AML-193 (cell line): ENCODE measurements around the gene MESP2.
"Not testable (repeated sequence)": the region's sequence is repeated elsewhere in the genome, so short reads cannot be mapped to it uniquely, and the experiment has no call there.

Experiments
- DNase-seq, 2 experiments: peaks; one replicate each; lab custom pipeline; 2025; lab: John Stamatoyannopoulos, UW

MESP2 gene

DNA sequence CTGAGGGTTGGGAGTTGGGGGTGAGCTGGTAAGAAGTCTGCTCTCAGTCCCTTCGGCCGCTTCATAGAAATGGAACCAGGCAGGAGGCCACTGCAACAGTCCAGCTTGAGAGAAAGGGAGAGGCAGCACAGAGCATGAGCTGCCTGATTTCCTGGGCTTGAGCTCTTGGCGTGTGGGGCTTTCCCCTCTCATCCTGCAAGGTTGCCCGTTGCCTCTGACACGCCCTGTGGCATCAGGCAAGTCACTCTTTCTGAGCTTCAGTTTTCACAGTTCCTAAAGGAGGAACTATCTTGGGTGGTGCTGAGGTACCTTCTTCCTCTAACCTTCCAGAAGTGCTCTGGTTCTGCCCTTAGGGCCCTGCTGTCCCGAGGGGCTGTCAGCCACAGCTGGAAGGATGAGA, 4.9 kb downstream of the MESP2 start:
- no peak for DNase-seq

- no peak for DNase-seq
Measured at GRCh38 chr15:89781891-89782618, 5.9 kb downstream of the MESP2 start.

GRCh38 chr15:89782619-89782950, 6.5 kb downstream of the MESP2 start:
- DNase-seq, result not testable (repeated sequence)

DNA sequence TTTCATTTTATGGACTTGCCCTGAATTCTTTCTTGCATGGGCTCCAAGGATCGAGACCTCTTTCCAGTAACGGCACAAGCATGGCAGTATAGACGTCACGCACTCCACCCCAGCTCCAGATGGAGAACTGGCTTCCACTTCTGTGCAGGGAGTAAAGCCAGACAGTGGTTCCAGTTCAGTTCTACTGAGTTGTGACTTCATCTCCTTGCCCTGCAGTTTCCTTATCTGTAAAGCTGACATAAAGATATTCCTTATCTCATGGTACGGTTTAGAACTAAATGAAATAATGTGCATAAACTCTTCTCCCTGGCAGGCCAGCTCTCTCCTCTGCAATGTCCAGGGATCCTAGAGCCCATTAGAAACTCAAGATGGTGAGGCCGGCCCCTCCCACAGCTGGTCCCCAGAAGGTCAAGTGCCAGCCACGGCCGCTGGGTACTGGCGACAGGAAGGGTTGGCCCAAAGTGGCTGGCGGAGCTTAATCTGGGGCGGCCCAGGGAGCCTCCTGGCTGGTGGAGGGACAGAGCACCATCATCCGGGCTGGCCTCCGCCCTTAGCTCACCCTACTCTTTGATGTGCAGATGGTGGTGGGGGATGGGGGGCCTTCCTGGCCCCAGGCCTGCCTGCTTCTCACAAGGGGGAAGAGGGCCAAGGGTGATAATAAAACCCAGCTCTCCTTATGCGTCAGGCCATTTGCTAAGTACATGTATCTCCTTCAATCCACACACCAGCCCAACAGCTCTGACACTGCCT, 7.2 kb downstream of the MESP2 start:
- no peak for DNase-seq

DNA sequence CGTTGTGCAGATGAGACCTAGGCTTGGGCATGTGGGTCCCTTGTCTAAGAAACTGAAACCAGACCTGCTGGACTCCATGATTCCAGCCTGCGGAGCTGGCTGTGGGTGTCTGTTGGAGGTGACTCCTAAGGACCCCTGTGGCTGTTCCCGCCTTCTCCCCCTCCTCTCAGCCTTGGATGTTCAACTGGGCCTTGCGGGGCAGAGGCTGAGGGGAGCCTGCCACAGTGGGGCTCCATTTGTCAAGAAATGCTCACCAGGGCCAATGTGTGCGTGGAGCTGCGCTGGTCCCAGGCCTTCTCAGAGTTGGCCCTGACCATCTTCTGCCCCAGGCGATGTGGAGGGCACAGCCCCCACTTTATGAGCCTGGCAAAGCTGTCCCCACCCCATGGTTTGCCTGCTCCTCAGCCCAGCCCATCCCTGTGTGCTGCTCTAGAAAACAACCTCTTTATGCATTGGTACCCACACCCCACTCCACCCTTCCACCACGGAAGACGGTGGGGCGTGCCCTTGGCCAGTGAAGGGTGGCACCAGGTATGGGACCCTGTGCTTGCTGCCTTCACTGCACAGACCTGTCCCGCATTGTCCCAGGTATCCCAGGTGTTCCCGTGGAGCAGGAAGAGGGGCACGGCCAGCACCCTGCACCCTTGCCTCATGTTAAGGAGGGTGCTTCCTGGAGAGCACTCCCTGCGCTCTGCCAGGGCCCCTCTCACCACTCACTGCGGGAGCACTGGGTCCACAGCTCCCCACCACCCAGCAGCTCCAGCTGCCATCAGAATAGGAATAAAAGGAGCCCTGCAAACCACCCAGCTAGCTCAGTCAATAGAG, 7.9 kb downstream of the MESP2 start:
- no peak for DNase-seq

- DNase-seq, result no peak
Measured at GRCh38 chr15:89784686-89784960, 8.5 kb downstream of the MESP2 start.

DNA sequence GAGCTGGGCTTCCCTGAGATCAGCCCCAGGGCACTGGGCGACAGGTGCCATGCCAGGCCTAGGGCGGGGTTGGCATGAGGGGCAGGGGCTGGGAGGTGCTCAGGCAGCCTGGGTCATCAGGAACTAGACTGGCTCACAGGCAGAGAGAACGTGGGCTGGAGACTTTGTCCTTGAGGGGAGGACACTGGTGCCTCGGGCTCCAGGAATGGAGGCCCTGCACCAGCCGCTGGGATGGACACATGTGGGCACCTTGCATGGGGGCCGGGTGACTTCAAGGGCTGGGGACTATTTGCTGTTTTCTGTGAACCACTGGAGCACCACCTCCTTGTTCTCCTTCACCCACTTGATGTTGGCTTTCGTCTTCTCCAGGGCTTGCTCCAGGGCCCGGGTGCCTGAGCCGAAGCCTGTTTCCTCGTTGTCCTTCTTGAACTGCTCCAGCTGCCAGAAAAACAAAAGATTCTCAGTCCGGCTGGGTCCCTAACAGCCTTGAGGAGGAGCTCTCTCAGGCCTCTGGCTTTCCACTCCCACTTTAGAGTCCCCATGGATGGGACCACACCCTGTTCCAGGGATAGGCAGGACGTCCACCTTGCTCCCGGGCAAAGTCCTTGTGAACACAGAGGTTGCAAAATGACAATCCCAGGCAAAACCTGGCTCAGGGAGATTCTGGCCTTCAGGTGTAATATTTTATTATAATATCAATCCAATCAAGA, 9.1 kb downstream of the MESP2 start:
- no peak for DNase-seq

DNA sequence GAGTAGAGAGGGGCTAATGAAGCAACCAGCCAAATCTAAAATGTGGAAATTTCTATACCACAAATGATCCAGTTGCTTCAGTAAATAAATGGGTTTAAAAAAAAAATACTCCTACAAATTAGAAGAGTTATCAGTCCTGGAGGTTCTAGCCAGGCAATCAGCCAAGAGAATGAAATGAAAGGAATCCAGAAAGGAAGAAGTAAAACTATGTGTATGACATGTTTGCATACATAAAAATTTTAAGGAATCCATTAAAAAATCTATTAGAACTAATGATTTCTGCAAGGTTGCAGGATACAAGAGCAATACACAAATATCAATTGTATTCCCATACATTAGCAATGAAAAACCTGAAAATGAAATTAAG, 9.6 kb downstream of the MESP2 start:
- no peak for DNase-seq

- DNase-seq, result no peak
Measured at GRCh38 chr15:89787944-89788343, 11.8 kb downstream of the MESP2 start.

DNA sequence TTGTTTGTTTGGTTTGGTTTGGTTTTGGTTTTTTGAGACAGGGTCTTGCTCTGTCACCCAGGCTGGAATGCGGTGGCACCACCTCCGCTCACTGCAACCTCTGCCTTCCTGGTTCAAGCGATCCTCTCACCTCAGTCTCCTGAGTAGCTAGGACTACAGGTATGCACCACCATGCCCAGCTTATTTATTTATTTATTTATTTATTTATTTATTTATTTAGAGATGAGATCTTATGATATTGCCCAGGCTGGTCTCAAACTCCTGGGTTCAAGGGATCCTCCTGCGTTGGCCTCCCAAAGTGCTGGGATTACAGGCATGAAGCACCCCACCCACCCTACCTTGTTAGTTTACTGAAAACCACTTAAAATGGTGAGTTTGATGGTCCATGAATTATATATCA, 12.5 kb downstream of the MESP2 start:
- DNase-seq, result not testable (repeated sequence)

DNA sequence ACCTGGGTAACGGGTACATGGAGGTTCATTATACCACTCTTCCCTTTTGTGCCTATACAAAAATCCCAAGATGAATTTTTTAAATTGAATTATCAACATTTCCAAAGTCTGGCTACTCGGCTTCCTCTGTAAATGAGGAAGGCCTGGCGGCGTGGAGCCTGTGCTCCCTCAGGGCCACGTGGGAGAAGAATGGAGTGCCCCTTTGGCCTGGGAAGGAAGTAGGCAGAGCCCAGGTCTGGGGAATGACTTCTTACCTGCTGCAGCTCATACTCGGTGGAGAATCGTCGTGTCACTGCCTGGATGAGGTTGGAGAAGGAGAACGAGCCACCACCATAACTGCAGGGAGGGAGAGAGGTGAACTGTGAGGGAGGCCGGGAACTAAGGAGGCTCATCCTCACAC, 14.1 kb downstream of the MESP2 start:
- no peak for DNase-seq

GRCh38 chr15:89790661-89791060, 14.5 kb downstream of the MESP2 start:
- no peak for DNase-seq

GRCh38 chr15:89792106-89792805, 16.1 kb downstream of the MESP2 start:
- no peak for DNase-seq

- DNase-seq, result no peak
Measured at GRCh38 chr15:89794627-89795241, 18.6 kb downstream of the MESP2 start.

DNA sequence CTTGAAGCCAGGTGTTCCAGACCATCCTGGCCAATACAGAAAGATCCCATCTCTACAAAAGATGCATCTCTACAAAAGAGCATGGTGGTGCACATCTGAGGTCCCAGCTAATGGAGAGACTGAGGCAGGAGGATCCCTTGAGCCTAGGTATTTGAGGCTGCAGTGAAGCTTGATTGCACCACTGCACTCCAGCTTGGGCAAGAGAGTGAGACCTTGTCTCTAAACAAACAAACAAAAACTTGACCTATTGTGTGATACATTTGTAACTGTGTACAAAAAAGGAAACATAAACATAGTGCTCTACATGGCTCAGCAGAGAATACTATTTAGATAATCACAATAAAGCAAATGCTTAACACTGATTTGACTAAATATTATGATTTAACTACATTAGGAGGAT, 19.9 kb downstream of the MESP2 start:
- DNase-seq, result no peak

DNA sequence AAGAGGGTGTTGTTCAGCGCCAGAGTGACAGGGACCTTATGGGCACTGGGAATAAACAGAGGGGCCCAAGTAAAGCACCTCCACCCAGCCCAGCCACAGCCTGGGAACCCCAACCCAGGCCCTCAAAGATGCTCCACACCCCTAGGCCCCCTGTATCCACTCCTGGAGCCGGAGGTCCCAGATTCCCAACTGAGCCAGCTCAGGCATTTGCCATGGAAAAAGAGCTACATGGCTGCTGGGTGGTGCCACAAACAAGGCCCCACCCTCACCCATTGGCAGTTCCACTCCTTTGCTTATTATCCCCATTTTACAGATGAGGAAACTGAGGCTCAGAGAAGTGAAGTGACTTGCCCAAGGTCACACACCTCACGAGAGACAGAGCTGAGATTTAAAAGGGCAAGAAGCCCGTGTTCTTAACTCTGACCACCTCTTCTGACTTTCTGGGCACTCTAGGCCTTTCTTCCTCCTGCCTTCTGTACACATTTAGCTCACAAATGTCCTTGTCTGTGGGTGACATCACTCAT, 21.6 kb downstream of the MESP2 start:
- DNase-seq, result no peak

DNA sequence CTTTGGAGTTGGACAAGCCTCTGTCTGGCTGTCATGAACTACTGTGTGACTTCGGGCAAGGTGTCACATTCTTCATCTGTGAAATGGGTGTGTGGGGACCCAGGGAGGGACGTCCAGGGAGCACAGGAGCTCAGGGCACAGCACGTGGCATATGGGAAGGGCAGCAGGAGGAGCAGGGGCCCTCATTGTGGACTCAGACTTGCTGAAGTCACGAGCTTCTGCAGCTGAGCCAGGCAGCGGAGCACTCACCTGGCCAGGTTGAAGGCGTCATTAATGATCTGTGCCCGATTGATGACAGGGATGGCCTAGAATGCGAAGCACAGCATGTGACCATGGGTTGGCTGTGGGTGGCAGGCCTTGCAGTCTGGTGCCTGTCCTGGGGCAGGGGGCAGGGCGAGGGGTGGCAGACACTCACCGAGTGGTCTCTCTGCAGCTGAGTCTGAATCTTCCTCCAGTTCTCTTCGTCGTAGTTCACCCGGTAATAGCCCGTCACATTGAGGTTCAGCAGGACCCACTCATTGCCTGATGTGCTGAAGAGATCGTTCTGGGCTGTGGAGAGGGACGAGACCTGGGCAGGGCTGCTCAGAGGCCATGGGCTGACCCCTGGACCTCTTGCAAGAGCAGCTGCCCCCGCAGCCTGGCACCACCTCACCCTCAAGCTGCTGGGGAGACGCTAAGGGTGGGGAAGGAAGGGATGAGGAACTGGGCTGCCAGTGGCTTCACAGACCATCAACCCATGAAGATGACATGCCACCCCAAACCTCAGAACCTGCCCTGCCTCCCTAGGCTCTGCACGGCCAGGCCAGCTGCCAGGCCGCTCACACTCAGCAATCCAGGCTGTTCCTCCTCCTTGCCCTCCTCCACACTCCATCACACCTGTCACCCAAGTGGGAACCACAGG, 23.1 kb downstream of the MESP2 start:
- no peak for DNase-seq

DNA sequence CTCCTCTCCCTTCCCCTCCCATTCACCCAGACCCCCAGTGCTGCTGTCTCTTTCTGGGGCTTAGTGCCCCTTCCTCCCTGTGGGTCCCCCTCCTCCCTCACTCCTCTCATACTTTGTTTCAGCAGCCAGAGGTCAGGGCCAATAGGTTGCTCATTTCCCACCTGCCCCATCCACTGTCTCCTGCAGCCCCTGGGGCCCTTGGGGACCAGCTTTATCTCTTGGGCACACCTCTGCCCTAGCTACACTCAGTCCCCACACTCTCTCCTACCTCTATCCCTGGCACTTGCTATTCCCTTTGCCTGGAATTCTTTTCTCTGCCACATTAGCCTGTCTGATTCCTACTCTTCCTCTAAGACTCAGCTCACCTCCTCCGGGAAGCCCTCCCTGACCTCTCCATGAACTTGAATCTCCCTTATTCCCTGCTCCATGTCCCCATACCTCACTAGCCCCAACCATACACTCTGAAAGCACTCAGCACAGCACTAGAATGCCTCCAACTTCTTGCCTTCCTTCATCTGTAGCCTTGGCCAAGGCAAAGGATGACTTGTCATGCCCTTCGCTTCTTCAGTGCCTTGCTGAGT, 23.9 kb downstream of the MESP2 start:
- no peak for DNase-seq

GRCh38 chr15:89801471-89802195, 25.5 kb downstream of the MESP2 start:
- no peak for DNase-seq
